Right lobe of liver (tissue), 4 donors: ENCODE measurements around the gene ZNF687.

ENCODE experiments used
- POLR2A ChIP-seq: fragments of 450-650 bp; IDR thresholded peaks from one replicate; pipeline ENCODE4 v1.6.1; 2017; ENCODE audit warnings: antibody characterized with exemption, mild to moderate bottlenecking
- TF ChIP-seq, protein P1 (sequence below), 4 donors: fragments of 200-600 bp in 3 of 4; fragments of 450-650 bp in 1 of 4; IDR thresholded peaks; one replicate each; pipeline versions ENCODE4 v1.5.1 to v1.8.0; 2016 to 2022; ENCODE audit warnings: antibody characterized with exemption in 4 of 4, mild to moderate bottlenecking in 2 of 4
- donor health status: DM: no; HTN: no; CAD: no.
- donor health status: DM: no; HTN: no; CAD: no.
- donor health status: DM: no; HTN: yes; CAD: no.

DNA sequence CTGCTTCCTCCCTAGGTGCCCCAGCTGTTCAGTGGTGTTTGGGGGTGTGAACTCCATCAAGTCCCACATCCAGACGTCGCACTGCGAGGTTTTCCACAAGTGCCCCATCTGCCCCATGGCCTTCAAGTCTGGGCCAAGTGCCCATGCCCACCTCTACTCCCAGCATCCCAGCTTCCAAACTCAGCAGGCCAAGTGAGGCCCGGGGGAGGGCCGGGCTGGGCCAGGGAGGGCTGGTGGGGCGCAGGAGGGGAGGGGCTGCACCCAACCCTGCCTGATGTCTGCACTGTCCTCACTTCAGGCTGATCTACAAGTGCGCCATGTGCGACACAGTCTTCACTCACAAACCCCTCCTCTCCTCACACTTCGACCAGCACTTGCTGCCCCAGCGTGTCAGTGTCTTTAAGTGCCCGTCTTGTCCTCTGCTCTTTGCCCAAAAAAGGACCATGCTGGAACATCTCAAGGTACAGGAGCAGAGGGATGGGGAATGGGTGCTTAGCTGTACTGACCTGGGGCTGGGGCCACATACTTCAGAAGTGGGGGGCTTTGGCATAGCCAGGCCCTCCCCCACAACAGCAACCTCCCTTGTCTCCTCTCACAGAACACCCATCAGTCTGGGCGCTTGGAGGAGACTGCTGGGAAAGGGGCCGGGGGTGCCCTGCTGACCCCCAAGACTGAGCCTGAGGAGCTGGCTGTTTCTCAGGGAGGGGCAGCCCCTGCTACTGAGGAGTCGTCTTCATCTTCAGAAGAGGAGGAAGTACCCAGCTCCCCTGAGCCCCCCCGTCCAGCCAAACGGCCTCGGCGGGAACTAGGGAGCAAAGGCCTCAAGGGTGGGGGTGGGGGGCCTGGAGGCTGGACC is 7.2 kb downstream of the ZNF687 start:
- TF ChIP-seq, protein P1, sequence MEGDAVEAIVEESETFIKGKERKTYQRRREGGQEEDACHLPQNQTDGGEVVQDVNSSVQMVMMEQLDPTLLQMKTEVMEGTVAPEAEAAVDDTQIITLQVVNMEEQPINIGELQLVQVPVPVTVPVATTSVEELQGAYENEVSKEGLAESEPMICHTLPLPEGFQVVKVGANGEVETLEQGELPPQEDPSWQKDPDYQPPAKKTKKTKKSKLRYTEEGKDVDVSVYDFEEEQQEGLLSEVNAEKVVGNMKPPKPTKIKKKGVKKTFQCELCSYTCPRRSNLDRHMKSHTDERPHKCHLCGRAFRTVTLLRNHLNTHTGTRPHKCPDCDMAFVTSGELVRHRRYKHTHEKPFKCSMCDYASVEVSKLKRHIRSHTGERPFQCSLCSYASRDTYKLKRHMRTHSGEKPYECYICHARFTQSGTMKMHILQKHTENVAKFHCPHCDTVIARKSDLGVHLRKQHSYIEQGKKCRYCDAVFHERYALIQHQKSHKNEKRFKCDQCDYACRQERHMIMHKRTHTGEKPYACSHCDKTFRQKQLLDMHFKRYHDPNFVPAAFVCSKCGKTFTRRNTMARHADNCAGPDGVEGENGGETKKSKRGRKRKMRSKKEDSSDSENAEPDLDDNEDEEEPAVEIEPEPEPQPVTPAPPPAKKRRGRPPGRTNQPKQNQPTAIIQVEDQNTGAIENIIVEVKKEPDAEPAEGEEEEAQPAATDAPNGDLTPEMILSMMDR (IDR thresholded peaks at IDR 0.05) = no peak
- no peak for TF ChIP-seq POLR2A
